Mammary epithelial cell (primary cell): ENCODE results near the gene F13B.

Experiments used
- EZH2 ChIP-seq: IDR thresholded peaks from 2 replicates; pipeline ENCODE4 v1.6.1; 2012; ENCODE audit warnings: low read length, inconsistent platforms, borderline replicate concordance
- TF ChIP-seq, protein P1 (sequence below), 2 donors: IDR thresholded peaks in 1 of 2; conservative IDR thresholded peaks in 1 of 2; 2 replicates each; pipeline ENCODE4 v1.5.1; 2011 to 2012; ENCODE audit warnings: inconsistent platforms in 2 of 2, low read length in 2 of 2, mild to moderate bottlenecking in 2 of 2, control low read depth in 1 of 2, low read depth in 1 of 2; ENCODE audit not compliant: insufficient read depth in 1 of 2; ENCODE audit errors: extremely low read depth in 1 of 2

DNA sequence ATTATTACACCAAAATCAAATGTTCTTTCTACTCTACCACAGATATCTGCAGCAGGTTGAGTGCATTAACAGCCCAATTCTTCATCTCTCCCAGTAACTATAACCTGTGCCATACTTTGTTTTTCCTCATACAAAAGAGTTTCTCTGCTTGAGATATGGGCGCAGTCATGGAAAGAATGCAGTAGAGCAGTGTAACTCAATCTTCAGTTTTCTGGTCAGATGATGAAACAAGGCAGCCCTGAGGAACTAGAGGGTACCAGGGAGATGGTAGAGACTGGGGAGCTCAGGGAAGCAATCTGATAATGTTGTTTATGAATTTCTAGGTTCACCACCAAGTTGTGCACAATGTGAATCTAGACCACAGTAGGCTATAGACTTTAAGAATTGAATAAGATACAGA, 39.8 kb upstream of the F13B start:
- TF ChIP-seq, protein P1, sequence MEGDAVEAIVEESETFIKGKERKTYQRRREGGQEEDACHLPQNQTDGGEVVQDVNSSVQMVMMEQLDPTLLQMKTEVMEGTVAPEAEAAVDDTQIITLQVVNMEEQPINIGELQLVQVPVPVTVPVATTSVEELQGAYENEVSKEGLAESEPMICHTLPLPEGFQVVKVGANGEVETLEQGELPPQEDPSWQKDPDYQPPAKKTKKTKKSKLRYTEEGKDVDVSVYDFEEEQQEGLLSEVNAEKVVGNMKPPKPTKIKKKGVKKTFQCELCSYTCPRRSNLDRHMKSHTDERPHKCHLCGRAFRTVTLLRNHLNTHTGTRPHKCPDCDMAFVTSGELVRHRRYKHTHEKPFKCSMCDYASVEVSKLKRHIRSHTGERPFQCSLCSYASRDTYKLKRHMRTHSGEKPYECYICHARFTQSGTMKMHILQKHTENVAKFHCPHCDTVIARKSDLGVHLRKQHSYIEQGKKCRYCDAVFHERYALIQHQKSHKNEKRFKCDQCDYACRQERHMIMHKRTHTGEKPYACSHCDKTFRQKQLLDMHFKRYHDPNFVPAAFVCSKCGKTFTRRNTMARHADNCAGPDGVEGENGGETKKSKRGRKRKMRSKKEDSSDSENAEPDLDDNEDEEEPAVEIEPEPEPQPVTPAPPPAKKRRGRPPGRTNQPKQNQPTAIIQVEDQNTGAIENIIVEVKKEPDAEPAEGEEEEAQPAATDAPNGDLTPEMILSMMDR (conservative IDR thresholded peaks at IDR 0.05 in 1 of 2, IDR thresholded peaks at IDR 0.05 in 1 of 2; ENCODE audit: extremely low read depth in 1 of 2, insufficient read depth in 1 of 2, low read depth in 1 of 2, low read length in 2 of 2) = no peak
- no peak for TF ChIP-seq EZH2
